Measurements from ENCODE around the gene STX3.
"Not testable (repeated sequence)": the region's sequence is repeated elsewhere in the genome, so short reads cannot be mapped to it uniquely, and the experiment has no call there.

STX3 gene

GRCh38 chr11:59842316-59842715, 87.1 kb downstream of the STX3 start:
- DNase-seq (ENCODE audit: low read depth) = no peak

GRCh38 chr11:59845399-59845798, 90.2 kb downstream of the STX3 start, which contains the start of gene CBLIF:
Gene CBLIF, minus strand, starts transcription at chr11:59845499. Its CDS starts 46 bp downstream, at chr11:59845453.
- no peak for DNase-seq (ENCODE audit: low read depth)

- no peak for DNase-seq (ENCODE audit: low read depth)
Observed at GRCh38 chr11:59846556-59846955, 91.4 kb downstream of the STX3 start.

- DNase-seq (ENCODE audit: low read depth) = no peak
Observed at GRCh38 chr11:59847626-59848025, 92.5 kb downstream of the STX3 start.

- not testable (repeated sequence) for DNase-seq (ENCODE audit: low read depth)
Observed at GRCh38 chr11:59848439-59848838, 93.3 kb downstream of the STX3 start.

GRCh38 chr11:59849129-59849528, 94.0 kb downstream of the STX3 start:
- no peak for DNase-seq (ENCODE audit: low read depth)

GRCh38 chr11:59849551-59849950, 94.4 kb downstream of the STX3 start:
- DNase-seq (ENCODE audit: low read depth) = not testable (repeated sequence)

- not testable (repeated sequence) for DNase-seq (ENCODE audit: low read depth)
Observed at GRCh38 chr11:59851416-59851815, 96.2 kb downstream of the STX3 start.

- DNase-seq (ENCODE audit: low read depth) = no peak
Observed at GRCh38 chr11:59854871-59855270, 99.7 kb downstream of the STX3 start.
